WI38 (cell line): ENCODE data around the gene PLXNB2.

Experiments used
- H3K4me3 ChIP-seq: 2 replicates; pipeline ENCODE4 v1.5.1; 2011; ENCODE audit warnings: low read depth, mild to moderate bottlenecking, control low read depth, low read length
- TF ChIP-seq, protein P1 (sequence below): IDR thresholded peaks from 2 replicates; pipeline ENCODE4 v1.5.1; 2012; ENCODE audit warnings: low read depth, mild to moderate bottlenecking, control low read depth, low read length

The PLXNB2 gene

DNA sequence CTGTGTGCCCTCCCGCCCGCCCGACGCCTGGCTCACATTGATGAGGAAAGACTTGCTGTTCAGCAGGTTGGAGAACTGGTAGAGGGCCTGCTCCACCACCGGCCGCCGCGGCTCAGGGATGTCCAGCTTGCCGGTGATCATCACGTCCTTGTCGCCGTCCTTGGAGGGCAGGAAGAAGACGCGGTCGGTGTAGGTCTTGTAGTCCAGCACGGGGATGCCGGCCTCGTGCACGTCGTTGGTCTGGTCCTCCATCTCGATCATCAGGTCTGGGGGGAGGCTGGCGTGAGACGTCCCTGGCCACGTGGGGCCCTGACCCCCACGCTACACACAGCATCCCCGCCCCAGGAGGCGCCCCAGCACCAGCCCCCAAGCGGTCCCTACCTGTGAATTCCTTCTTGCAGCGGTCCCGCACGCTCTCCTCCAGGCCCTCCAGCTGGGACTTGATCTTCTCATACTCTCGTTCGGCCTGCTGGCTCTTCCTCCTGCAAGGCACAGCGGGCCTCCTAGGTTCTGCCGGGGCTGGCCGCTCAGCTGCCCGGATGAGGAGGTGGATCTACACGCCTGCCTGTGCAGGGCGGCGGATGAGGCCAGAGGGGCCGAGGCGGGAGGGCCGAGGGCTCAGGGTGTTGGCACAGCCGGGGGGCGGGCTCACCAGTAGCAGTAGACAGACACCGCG is 26.6 kb downstream of the PLXNB2 start:
- no peak overlapping the region for H3K4me3 ChIP-seq
- TF ChIP-seq, protein P1, sequence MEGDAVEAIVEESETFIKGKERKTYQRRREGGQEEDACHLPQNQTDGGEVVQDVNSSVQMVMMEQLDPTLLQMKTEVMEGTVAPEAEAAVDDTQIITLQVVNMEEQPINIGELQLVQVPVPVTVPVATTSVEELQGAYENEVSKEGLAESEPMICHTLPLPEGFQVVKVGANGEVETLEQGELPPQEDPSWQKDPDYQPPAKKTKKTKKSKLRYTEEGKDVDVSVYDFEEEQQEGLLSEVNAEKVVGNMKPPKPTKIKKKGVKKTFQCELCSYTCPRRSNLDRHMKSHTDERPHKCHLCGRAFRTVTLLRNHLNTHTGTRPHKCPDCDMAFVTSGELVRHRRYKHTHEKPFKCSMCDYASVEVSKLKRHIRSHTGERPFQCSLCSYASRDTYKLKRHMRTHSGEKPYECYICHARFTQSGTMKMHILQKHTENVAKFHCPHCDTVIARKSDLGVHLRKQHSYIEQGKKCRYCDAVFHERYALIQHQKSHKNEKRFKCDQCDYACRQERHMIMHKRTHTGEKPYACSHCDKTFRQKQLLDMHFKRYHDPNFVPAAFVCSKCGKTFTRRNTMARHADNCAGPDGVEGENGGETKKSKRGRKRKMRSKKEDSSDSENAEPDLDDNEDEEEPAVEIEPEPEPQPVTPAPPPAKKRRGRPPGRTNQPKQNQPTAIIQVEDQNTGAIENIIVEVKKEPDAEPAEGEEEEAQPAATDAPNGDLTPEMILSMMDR: no peak

DNA sequence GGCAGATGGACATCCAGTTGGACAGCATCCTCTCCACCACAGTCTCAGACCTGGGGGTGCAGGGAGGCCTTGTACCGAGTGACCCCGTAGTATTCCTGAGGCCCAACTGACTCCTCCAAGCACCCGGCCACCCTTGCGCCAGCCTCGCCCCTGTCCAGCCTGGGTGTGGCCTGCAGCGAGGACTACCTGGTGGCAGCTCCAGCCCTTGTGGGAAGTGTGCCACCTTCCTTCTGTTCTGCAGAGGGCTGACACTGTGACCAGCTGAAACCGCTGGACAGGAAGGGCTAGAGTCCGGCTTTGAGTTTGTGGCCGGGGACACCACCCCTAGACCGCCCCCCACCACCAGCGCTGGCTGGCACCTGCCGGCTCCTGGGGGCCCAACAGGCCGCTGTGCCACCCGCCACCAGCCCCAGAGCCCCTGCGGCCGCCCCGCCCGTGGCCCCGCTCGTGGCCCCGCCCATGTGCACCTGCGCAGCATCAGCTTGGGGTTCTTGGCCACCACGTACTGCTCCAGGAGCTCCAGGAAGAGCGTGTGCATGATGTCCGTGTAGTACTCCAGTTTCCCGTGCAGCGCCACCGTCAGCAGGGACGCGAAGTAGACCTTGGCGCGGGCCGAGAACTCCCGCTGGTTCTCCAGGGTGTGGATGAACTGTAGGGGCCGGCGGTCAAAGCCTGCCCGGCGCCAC is 27.3 kb downstream of the PLXNB2 start:
- TF ChIP-seq, protein P1: no peak

DNA sequence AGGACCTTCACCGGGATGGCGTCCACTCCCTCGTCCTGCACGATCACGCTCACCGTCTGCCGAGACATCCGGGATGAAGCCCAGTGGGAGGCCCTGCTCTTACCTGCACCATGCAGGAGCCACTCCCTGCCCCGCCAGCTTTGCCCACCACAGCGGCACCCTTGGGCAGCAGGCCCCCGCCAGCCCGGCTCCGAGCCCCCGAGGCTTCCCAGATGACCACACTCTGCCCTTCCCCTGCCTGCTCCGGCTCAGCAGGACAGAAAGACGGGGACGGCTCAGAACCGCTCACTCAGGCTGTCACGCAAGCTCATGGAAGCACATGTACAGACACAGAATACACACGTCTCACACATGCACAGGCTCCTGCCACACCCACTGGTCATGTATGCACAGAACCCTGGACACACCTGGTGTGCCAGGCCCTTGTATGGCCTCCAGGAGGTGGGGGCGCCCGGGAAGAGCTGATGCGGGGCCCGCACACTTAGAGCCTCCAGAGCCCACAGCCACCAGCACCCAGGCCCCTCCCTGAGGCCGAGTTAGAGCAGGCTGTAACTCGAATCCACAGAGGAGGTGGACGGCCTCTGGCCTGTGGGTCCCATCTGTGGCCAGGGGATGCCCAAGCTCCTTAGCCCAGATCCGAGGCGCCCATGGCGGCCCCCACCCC is 28.4 kb downstream of the PLXNB2 start:
- TF ChIP-seq, protein P1: no peak
- no peak overlapping the region for H3K4me3 ChIP-seq

More for the DNA sequence above, 27.3 kb downstream of the PLXNB2 start:
- H3K4me3 ChIP-seq: no peak overlapping the region

DNA sequence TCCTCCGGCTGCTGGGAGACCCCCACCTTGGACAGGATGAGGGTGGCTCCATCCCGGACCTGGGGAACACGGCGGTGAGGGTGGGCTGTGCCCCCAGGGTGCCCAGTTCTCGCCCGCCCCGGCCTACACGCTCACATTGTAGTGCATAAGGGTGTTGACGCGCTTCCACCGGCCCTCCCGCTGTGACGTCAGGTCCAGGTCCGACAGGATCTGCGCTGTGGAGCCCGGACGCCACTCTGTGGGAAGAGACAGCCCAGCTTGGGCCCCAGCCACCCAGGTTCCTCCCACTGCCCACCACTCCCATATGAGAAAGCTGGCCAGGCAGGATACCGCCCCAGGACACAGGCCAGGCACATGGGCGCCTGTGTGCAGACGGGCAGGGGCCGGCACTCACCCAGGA is 29.0 kb downstream of the PLXNB2 start:
- TF ChIP-seq, protein P1: no peak
- H3K4me3 ChIP-seq: no peak overlapping the region

DNA sequence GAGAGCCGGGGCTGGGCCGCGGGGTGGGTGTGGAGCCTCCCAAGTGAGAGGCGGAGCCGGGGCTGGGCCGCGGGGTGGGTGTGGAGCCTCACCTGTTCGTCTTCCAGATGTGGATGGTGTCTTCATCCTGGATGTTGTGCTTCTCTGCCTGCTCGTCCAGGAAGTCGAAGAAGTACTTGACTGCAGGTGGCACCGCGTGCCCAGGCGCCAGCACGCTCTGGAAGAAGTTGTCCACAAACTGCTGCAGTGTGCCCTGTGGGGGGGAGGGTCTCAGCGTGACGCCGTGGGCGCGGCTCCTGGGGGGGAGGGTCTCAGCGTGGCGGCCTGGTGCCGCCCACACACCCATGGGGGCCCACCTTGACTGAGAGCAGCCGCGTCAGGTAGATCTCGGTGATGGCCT is 29.7 kb downstream of the PLXNB2 start:
- no peak overlapping the region for H3K4me3 ChIP-seq
- TF ChIP-seq, protein P1: no peak

DNA sequence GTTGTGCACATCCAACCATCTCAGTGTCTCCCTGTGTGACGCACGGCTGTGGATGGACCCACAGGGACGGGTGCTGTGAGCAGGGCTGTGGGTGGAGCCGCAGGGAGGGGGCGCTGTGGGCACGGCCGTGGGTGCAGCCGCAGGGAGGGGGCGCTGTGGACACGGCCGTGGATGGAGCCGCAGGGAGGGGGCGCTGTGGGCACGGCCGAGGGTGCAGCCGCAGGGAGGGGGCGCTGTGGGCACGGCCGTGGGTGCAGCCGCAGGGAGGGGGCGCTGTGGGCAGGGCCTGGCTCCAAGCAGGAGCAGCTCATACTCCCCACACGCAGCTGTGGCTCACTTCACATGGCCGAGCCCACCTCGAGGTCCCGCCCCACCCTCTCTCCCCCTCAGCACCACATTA is 31.3 kb downstream of the PLXNB2 start:
- TF ChIP-seq, protein P1: peak; percentile 37; the same call in 1 of the 2 replicates
- H3K4me3 ChIP-seq: no peak overlapping the region
